ENCODE data around the gene RECQL.

RECQL gene

GRCh38 chr12:21526721-21527345 is 25.4 kb upstream of the RECQL start:
- no peak for DNase-seq (ENCODE audit: low read depth)
- no peak overlapping the region for H3K4me3 ChIP-seq (ENCODE audit: low read depth, low read length)

GRCh38 chr12:21526053-21526452 is 24.6 kb upstream of the RECQL start, which contains the start of gene SPX:
SPX (plus strand) TSS chr12:21526296; CDS start chr12:21526473, 177 bp downstream.
- no peak for DNase-seq (ENCODE audit: low read depth)

More at GRCh38 chr12:21526721-21527345, 25.4 kb upstream of the RECQL start:
- TF ChIP-seq, protein P1, sequence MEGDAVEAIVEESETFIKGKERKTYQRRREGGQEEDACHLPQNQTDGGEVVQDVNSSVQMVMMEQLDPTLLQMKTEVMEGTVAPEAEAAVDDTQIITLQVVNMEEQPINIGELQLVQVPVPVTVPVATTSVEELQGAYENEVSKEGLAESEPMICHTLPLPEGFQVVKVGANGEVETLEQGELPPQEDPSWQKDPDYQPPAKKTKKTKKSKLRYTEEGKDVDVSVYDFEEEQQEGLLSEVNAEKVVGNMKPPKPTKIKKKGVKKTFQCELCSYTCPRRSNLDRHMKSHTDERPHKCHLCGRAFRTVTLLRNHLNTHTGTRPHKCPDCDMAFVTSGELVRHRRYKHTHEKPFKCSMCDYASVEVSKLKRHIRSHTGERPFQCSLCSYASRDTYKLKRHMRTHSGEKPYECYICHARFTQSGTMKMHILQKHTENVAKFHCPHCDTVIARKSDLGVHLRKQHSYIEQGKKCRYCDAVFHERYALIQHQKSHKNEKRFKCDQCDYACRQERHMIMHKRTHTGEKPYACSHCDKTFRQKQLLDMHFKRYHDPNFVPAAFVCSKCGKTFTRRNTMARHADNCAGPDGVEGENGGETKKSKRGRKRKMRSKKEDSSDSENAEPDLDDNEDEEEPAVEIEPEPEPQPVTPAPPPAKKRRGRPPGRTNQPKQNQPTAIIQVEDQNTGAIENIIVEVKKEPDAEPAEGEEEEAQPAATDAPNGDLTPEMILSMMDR (IDR thresholded peaks at IDR 0.05; ENCODE audit: low read depth, low read length, missing control alignments), result no peak

GRCh38 chr12:21523148-21523547 is 21.7 kb upstream of the RECQL start:
- TF ChIP-seq, protein P1 (IDR thresholded peaks at IDR 0.05; ENCODE audit: low read depth, low read length, missing control alignments), result no peak
- H3K4me3 ChIP-seq (ENCODE audit: low read depth, low read length), result no peak overlapping the region
- no peak for DNase-seq (ENCODE audit: low read depth)

More at GRCh38 chr12:21526053-21526452, 24.6 kb upstream of the RECQL start, which contains the start of gene SPX:
- H3K4me3 ChIP-seq (ENCODE audit: low read depth, low read length), result no peak within 1 kb of the TSS
- TF ChIP-seq, protein P1 (IDR thresholded peaks at IDR 0.05; ENCODE audit: low read depth, low read length, missing control alignments), result no peak

DNA sequence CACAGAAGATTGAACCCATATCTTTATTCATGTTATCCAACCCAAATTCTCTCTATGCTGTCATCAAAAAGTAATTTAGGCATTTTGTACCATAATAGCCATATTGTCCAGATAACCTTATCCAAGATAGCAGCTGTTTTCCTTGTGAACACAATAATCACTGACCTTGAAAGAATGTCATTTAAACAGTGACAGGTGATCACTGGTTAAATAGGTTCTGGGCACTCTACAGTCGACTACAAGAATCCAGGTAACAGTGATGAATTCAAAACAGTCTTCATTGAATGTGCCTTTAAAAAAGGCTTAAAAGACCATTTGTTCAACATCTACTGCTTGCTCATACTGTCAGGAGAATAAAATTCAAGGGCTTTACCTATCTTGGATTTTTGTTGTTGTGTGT is 20.1 kb upstream of the RECQL start:
- H3K4me3 ChIP-seq (ENCODE audit: low read depth, low read length), result no peak overlapping the region
- TF ChIP-seq, protein P1 (IDR thresholded peaks at IDR 0.05; ENCODE audit: low read depth, low read length, missing control alignments), result no peak
- DNase-seq (ENCODE audit: low read depth), result no peak

DNA sequence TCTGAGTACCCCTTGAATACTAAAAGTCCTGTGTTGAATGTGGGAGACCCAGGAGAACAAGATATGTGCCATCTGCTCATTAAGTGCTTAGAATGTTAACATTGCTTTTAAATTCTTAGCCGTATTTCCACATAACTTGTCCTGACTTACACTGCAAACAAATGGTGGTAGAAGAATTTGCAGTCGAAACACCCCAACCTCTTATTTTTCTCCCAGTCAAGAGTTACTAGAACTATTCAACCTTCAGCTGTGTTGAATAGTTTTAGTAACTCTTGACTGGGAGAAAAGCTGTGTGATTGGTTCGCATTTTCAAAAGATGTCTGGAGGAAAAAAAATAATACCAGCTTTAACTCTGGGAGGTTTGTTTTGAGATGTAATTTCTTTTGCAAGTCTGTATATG is 17.0 kb upstream of the RECQL start:
- TF ChIP-seq, protein P1 (IDR thresholded peaks at IDR 0.05; ENCODE audit: low read depth, low read length, missing control alignments), result no peak
- no peak for DNase-seq (ENCODE audit: low read depth)
- H3K4me3 ChIP-seq (ENCODE audit: low read depth, low read length), result no peak overlapping the region

DNA sequence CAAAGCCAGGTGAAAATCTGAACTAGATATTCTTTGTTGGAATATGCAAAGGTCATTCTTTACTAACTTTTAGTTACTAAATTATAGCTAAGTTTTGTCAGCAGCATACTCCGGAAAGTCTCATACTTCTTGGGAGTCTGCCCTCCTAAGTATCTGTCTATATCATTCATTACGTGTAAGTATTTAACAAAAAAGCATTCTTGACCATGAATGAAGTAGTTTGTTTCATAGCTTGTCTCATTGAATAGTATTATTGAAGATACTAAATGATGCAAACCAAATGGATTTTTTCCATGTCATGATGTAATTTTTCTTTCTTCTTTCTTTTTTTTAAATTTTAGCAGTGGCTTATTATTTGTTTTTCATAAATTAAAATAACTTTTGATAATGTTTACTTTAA is 14.8 kb upstream of the RECQL start:
- H3K4me3 ChIP-seq (ENCODE audit: low read depth, low read length), result no peak overlapping the region
- no peak for DNase-seq (ENCODE audit: low read depth)
- TF ChIP-seq, protein P1 (IDR thresholded peaks at IDR 0.05; ENCODE audit: low read depth, low read length, missing control alignments), result no peak

DNA sequence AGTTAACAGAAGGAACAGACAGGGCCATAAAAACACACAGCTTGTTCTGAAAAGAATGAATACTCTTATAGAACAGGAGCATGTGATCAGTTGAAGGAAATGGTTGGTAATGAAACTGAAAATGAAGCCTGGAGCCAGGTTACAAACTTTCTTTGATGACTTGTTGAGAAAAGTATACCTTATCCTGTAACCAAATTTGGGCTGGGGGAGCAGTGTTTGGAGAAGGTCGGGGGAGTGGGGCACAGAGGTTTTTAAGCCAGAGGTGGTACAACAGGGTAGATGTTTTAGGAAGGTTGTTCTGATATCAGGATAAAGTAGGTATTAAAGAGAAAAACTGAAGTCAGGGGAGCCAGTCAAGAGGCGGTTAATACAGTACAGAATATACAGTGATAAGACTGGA is 8.3 kb upstream of the RECQL start:
- TF ChIP-seq, protein P1 (IDR thresholded peaks at IDR 0.05; ENCODE audit: low read depth, low read length, missing control alignments), result no peak
- H3K4me3 ChIP-seq (ENCODE audit: low read depth, low read length), result no peak overlapping the region
- no peak for DNase-seq (ENCODE audit: low read depth)

All from GM12864 (cell line).